GM19035 (cell line): ENCODE results near the gene NUDT7.

Experiments used
- ATAC-seq: cut with Tn5 transposase; IDR thresholded peaks from one replicate; pipeline ENCODE4 v1.9.1; 2021; ENCODE audit not compliant: unreplicated experiment

Gene NUDT7

GRCh38 chr16:77775911-77776909 is 53.9 kb downstream of the NUDT7 start:
- ATAC-seq = no peak

GRCh38 chr16:77777745-77778144 is 55.4 kb downstream of the NUDT7 start:
- ATAC-seq = no peak

GRCh38 chr16:77780378-77780837 is 58.1 kb downstream of the NUDT7 start:
- no peak for ATAC-seq

- no peak for ATAC-seq
Measured at GRCh38 chr16:77781091-77781490, 58.8 kb downstream of the NUDT7 start.

GRCh38 chr16:77782694-77783093 is 60.4 kb downstream of the NUDT7 start:
- ATAC-seq = no peak

- ATAC-seq = no peak
Measured at GRCh38 chr16:77784441-77785372, 62.4 kb downstream of the NUDT7 start.

- no peak for ATAC-seq
Measured at GRCh38 chr16:77785373-77785764, 63.1 kb downstream of the NUDT7 start.

- ATAC-seq = no peak
Measured at GRCh38 chr16:77786186-77786847, 64.0 kb downstream of the NUDT7 start.

GRCh38 chr16:77787452-77787851 is 65.1 kb downstream of the NUDT7 start:
- ATAC-seq = no peak

- no peak for ATAC-seq
Measured at GRCh38 chr16:77788181-77789084, 66.1 kb downstream of the NUDT7 start, which contains the start of gene VAT1L. VAT1L (plus strand) TSS chr16:77788564; CDS start chr16:77788683, 119 bp downstream.

- ATAC-seq = no peak
Measured at GRCh38 chr16:77789085-77790008, 67.0 kb downstream of the NUDT7 start.

- ATAC-seq = no peak
Measured at GRCh38 chr16:77790009-77790372, 67.7 kb downstream of the NUDT7 start.

GRCh38 chr16:77790912-77791311 is 68.6 kb downstream of the NUDT7 start:
- ATAC-seq = no peak
